Neural cell (in vitro differentiated cells): ENCODE measurements around the gene POLE.

Source experiments
- CTCF ChIP-seq: fragments of 450-650 bp; IDR thresholded peaks from 2 replicates; pipeline ENCODE4 v1.5.1; 2014; ENCODE audit warnings: antibody characterized with exemption, mild to moderate bottlenecking, moderate library complexity; ENCODE audit not compliant: poor library complexity, severe bottlenecking
- EP300 ChIP-seq: fragments of 450-650 bp; conservative IDR thresholded peaks from 2 replicates; pipeline ENCODE4 v1.6.1; 2014; ENCODE audit warnings: antibody characterized with exemption, mild to moderate bottlenecking, moderate library complexity; ENCODE audit not compliant: poor library complexity, severe bottlenecking
- EZH2 ChIP-seq: fragments of 200-600, 300-800 bp; shearing (Covaris generic), sonication (generic); IDR thresholded peaks from 2 replicates; pipeline ENCODE4 v1.6.1; 2014; ENCODE audit warnings: antibody characterized with exemption, low read length, borderline replicate concordance, mild to moderate bottlenecking; ENCODE audit not compliant: insufficient read depth, poor library complexity, severe bottlenecking
- POLR2AphosphoS5 ChIP-seq: IDR thresholded peaks from 2 replicates; pipeline ENCODE4 v1.6.1; 2012
- RAD21 ChIP-seq: fragments of 450-650 bp; conservative IDR thresholded peaks from 2 replicates; pipeline ENCODE4 v1.6.1; 2014; ENCODE audit warnings: antibody characterized with exemption, mild to moderate bottlenecking, moderate library complexity
- SMC3 ChIP-seq: fragments of 450-650 bp; conservative IDR thresholded peaks from 2 replicates; pipeline ENCODE4 v1.6.1; 2014; ENCODE audit warnings: antibody characterized with exemption, mild to moderate bottlenecking, moderate library complexity; ENCODE audit not compliant: poor library complexity
- TAF1 ChIP-seq: IDR thresholded peaks from 2 replicates; pipeline ENCODE4 v1.6.1; 2012; ENCODE audit warnings: low read depth

- TF ChIP-seq CTCF (peak; percentile 18), RAD21 (no peak), POLR2AphosphoS5 (no peak), EP300 (no peak), TAF1 (no peak), EZH2 (no peak), SMC3 (no peak)
Observed at GRCh38 chr12:132600048-132601032, 86.8 kb downstream of the POLE start.
